Cardiac muscle cell (in vitro differentiated cells and primary cell): ENCODE measurements around the gene SLC25A4. TPM values are rescaled to one million over a fixed set of nuclear protein-coding genes. Genes with fewer than 3 reads are reported as not detected.

Experiments used
- DNase-seq, 2 donors: peaks; one replicate each; pipeline versions ENCODE4 v3.0.0 to v3.0.0-alpha.2; 2010 to 2017; ENCODE audit warnings: low read depth in 1 of 2, low spot score in 1 of 2
- H3K27ac ChIP-seq: fragments of 200-600 bp; sonication (generic); 2 replicates; pipeline ENCODE4 v1.5.1; 2016
- H3K27me3 ChIP-seq: fragments of 200-600 bp; sonication (generic); 2 replicates; pipeline ENCODE4 v1.6.0; 2016; ENCODE audit warnings: control low read depth
- H3K36me3 ChIP-seq: fragments of 200-600 bp; sonication (generic); 2 replicates; pipeline ENCODE4 v1.5.1; 2016; ENCODE audit warnings: control low read depth
- H3K4me1 ChIP-seq: fragments of 200-600 bp; sonication (generic); 2 replicates; pipeline ENCODE4 v1.8.1; 2017; ENCODE audit warnings: low read depth, mild to moderate bottlenecking, mixed run types
- H3K4me3 ChIP-seq: fragments of 200-600 bp; sonication (generic); 2 replicates; pipeline ENCODE4 v1.5.1; 2016; ENCODE audit warnings: mild to moderate bottlenecking
- H3K9me3 ChIP-seq: fragments of 200-600 bp; sonication (generic); 2 replicates; pipeline ENCODE4 v1.5.1; 2017; ENCODE audit warnings: low read depth, mild to moderate bottlenecking, control low read depth
- CTCF ChIP-seq: IDR thresholded peaks from 2 replicates; pipeline ENCODE4 v1.5.1; 2012; ENCODE audit warnings: low read depth, mild to moderate bottlenecking, low read length
- polyA plus RNA-seq: library from polyadenylated mRNA; unstranded; fragments of >200 nt; fragmentation: Nextera tagmentation; extraction: Ambion mirVana; gene quantifications from 2 replicates; pipeline ENCODE4 v1.2.1, GENCODE V29; 2016
- total RNA-seq: library from RNA; depleted of rRNA; stranded (reverse); fragments of >200 nt; gene quantifications from 2 replicates; pipeline ENCODE4 v1.2.3, GENCODE V29; 2016

Gene SLC25A4
- total and polyA plus RNA-seq, 2 experiments from 2014 or later = 162 to 790 TPM

GRCh38 chr4:185183622-185184281, 40.7 kb downstream of the SLC25A4 start:
- peaks cover 3% of the 10 kb centered on the region for H3K36me3 ChIP-seq
- no peaks in the 10 kb centered on the region for H3K9me3 ChIP-seq
- H3K4me3 ChIP-seq = no peak overlapping the region
- H3K4me1 ChIP-seq = no peaks in the 10 kb centered on the region
- DNase-seq = peak; percentile 95 to 97
- TF ChIP-seq CTCF = peak; percentile 85
- H3K27me3 ChIP-seq = no peaks in the 10 kb centered on the region
- H3K27ac ChIP-seq = peak overlapping the region; percentile 38

- DNase-seq = no peak
- TF ChIP-seq CTCF = no peak
- H3K4me1 ChIP-seq = no peaks in the 10 kb centered on the region
- no peak overlapping the region for H3K27ac ChIP-seq
- H3K9me3 ChIP-seq = no peaks in the 10 kb centered on the region
- peaks cover 21% of the 10 kb centered on the region for H3K36me3 ChIP-seq
- no peaks in the 10 kb centered on the region for H3K27me3 ChIP-seq
- H3K4me3 ChIP-seq = no peak overlapping the region
Measured at GRCh38 chr4:185186769-185187168, 43.7 kb downstream of the SLC25A4 start.

- Histone ChIP-seq H3K4me1 (no peaks in the 10 kb centered on the region), H3K4me3 (no peak overlapping the region), H3K9me3 (no peaks in the 10 kb centered on the region), H3K27ac (no peak overlapping the region), H3K36me3 (peaks cover 21% of the 10 kb centered on the region), H3K27me3 (no peaks in the 10 kb centered on the region)
- DNase-seq = no peak
- no peak for TF ChIP-seq CTCF
Measured at GRCh38 chr4:185189606-185190305, 46.7 kb downstream of the SLC25A4 start.

GRCh38 chr4:185190306-185190856, 47.3 kb downstream of the SLC25A4 start:
- no peaks in the 10 kb centered on the region for H3K9me3 ChIP-seq
- no peak for TF ChIP-seq CTCF
- no peak overlapping the region for H3K27ac ChIP-seq
- H3K27me3 ChIP-seq = no peaks in the 10 kb centered on the region
- peaks cover 21% of the 10 kb centered on the region for H3K36me3 ChIP-seq
- DNase-seq = no peak
- no peak overlapping the region for H3K4me3 ChIP-seq
- no peaks in the 10 kb centered on the region for H3K4me1 ChIP-seq

GRCh38 chr4:185192059-185192458, 49.0 kb downstream of the SLC25A4 start:
- H3K27ac ChIP-seq = no peak overlapping the region
- H3K9me3 ChIP-seq = no peaks in the 10 kb centered on the region
- H3K4me1 ChIP-seq = no peaks in the 10 kb centered on the region
- H3K27me3 ChIP-seq = no peaks in the 10 kb centered on the region
- no peak for DNase-seq
- no peak for TF ChIP-seq CTCF
- peaks cover 21% of the 10 kb centered on the region for H3K36me3 ChIP-seq
- no peak overlapping the region for H3K4me3 ChIP-seq
